DND-41 (cell line): Measurements from ENCODE around the gene AFF3.

ENCODE experiments used
- CTCF ChIP-seq: IDR thresholded peaks from 2 replicates; pipeline ENCODE4 v1.5.1; 2012; ENCODE audit warnings: borderline replicate concordance, low read length, moderate library complexity, mild to moderate bottlenecking; ENCODE audit not compliant: poor library complexity, severe bottlenecking; ENCODE audit errors: extremely low read depth
- EZH2 ChIP-seq: IDR thresholded peaks from 3 replicates; pipeline ENCODE4 v1.6.1; 2012; ENCODE audit warnings: borderline replicate concordance, low read depth, mild to moderate bottlenecking, moderate library complexity, low read length, inconsistent platforms; ENCODE audit not compliant: severe bottlenecking

GRCh38 chr2:100130595-100131391 is 11.6 kb downstream of the AFF3 start:
- TF ChIP-seq CTCF: no peak
- no peak for TF ChIP-seq EZH2
